HL-60/S4 (cell line): ENCODE measurements around the gene DNLZ.

Experiments used
- in situ Hi-C: fragments of 300-500 bp; cut with MboI; formaldehyde crosslinking; loops from 2 replicates; pipeline ENCODE4 v1.14.3; 2022; ENCODE audit warnings: low sequenced_read_pairs

The DNLZ gene

DNA sequence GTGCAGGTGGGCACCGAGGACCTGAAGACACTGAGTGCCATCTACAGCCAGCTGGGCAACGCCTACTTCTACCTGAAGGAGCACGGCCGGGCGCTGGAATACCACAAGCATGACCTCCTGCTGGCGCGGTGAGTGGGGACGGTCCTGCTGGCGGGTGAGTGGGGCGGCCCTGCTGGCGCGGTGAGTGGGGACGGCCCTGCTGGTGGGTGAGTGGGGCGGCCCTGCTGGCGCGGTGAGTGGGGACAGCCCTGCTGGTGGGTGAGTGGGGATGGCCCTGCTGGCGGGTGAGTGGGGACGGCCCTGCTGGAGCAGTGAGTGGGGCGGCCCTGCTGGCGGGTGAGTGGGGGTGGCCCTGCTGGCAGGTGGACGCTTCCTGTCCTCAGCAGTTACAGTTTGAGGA lies 29.0 kb downstream of the DNLZ start:
- in situ Hi-C loops: loop anchor here (25.0 kb wide), 1 partner anchor 303 kb away; no protein-coding TSS in a partner anchor

DNA sequence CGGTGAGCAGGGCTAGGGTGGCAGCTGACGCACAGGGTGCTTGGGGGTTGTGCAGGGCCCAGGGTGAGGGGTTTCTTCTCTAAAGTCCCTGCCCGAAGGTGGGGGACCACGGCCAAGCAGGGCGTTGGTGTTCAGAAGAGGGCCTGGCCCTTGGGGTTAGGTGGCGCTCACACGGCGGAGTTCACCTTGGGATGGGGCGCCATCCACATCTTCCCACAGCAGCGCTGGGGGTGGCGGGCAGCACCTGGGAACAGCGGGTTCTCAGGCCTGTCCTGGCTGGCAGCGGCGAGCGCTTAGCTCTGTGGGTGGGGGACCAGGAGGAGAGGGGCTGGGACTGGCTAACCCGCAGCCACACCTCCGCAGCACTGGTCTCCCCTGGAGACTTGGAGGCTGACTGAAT lies 30.1 kb downstream of the DNLZ start:
- in situ Hi-C loops: loop anchor here (25.0 kb wide), 1 partner anchor 304 kb away; no protein-coding TSS in a partner anchor

DNA sequence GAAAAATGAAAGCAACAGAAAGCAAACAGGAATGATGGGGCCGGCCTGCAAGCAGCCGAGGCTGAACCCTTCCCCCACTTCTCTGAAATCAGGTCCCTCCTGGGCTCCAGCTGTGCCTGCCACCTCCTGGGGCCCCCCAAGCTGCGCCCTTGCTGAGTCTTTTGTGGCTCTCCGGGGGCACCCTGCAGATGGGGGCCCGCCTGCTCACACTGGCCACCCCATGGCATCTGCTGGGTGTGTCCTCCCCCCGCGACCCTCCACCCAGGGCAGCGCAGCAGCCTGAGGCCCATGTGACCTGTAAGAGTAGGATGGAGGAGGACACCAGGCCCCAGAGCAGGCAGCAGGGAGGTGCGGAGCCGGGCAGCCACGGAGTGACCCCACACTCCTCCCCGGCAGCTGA lies 30.5 kb downstream of the DNLZ start:
- in situ Hi-C loops: loop anchor here (25.0 kb wide), 1 partner anchor 304 kb away; no protein-coding TSS in a partner anchor

DNA sequence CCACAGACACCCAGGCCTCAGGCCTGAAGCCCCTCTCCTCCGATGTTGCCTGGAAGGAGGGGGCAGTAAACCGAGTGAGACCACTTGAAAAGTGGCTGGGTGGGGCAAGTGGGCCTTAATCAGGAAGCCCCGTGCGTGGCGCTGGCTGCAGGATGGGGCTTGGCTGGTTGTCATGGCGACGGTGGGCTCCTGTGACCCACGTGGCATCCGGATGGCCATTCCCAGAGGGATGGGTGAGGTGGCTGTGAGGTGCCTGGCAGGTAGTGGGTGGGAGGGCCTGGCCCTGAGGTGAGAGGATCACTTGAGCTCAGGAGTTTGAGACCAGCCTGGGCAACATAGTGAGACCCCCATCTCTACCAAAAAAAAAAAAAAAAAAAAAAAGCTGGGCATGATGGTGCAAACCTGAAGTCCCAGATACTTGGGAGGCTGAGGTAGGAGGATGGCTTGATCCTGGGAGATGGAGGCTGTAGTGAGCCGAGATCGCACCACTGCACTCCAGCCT lies 31.0 kb downstream of the DNLZ start:
- in situ Hi-C loops: loop anchor here (25.0 kb wide), 1 partner anchor 305 kb away; no protein-coding TSS in a partner anchor

DNA sequence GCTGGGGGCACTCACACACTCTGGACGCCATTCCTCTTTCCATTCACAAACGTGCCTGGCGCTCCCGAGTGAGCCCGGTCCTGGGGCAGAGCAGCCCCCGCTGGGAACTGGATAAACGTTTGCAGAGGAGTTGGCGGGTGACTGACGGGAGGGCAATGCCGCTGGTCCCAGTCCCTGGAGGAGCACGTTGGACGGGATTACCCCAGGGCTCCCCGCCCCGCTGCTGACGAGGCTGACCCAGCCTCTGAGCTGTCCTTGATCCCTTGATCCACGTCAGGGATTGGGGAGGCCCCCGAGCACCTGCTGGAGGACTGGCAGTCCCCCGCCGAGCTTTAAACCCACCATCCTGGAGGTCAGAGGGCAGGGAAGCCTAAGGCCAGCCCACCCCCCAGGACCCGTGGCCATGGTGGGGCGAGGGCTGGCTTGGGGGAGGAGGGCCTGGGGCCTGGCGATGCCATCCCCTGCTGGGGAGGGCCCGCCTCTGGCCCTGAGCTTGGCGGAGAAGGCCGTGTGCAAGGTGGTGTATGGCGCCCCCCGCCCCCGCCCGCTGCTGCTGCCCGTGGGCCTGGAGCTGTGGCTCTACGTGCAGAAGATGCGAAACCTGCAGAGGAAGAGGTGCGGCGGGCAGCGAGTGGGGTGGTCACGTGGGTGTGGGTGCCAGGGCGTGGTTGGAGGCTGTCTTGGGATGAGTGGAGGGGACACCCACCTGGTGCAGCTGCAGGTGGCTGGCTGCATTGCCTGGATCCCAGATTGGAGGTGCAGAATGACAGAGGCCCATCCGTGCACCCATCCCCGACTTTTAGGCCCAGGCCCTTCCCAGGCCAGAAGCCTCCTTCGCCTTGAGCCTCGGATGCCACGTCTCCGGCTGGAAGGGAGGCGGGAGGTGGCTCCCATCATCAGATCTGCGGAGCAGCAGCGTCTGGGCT lies 31.7 kb downstream of the DNLZ start:
- in situ Hi-C loops: loop anchor here (25.0 kb wide), 1 partner anchor 305 kb away; no protein-coding TSS in a partner anchor

DNA sequence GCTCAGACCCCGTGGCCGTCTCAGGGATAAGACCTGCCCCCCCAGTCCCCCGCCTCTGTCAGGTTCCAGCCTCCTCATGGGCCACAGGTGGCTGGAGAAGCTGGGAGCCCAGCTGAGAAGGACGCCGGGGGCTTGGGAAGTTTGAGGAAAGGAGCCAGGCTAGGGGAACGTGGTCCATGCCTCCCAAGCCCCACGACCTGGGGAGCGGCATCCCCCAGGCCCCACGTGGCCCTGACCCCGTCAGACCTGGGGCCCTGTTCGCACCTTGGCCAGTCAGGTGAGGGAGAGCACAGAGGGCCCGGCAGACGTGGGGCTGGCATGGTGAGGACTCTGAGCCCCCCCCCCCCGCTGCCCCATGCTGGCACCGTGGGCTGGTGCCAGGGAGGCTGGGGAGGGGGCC lies 32.5 kb downstream of the DNLZ start:
- in situ Hi-C loops: loop anchor here (25.0 kb wide), 1 partner anchor 306 kb away; no protein-coding TSS in a partner anchor

DNA sequence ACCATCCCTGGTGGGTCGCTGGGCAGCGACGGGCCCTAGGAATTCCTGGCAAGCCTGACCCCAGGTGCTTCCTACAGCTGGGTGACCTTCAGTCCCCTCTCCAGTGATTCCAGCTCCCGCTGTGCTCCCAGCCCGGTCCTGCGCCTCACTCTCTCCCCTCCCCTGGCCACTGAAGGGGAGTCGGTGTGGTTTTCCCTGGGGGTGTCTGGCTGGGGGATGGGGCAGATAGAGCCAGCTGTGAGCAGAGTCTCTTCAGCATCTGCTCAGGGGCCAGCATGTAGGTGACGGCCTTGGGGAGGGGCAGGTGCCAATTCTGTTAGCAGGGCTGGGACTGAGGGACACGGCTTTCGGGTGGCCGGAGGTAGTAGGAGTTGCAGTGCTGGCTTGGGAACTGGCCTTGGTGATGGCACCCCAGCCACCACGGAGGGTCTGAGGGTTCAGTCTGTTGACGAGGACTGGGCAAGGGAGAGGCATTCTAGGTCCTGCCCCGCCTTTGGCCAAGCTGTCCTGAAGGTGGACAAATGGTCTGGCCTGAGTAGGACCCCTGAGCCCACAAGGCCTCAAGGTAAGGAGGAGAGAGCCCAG lies 33.0 kb downstream of the DNLZ start:
- in situ Hi-C loops: loop anchor here (25.0 kb wide), 1 partner anchor 307 kb away; no protein-coding TSS in a partner anchor

DNA sequence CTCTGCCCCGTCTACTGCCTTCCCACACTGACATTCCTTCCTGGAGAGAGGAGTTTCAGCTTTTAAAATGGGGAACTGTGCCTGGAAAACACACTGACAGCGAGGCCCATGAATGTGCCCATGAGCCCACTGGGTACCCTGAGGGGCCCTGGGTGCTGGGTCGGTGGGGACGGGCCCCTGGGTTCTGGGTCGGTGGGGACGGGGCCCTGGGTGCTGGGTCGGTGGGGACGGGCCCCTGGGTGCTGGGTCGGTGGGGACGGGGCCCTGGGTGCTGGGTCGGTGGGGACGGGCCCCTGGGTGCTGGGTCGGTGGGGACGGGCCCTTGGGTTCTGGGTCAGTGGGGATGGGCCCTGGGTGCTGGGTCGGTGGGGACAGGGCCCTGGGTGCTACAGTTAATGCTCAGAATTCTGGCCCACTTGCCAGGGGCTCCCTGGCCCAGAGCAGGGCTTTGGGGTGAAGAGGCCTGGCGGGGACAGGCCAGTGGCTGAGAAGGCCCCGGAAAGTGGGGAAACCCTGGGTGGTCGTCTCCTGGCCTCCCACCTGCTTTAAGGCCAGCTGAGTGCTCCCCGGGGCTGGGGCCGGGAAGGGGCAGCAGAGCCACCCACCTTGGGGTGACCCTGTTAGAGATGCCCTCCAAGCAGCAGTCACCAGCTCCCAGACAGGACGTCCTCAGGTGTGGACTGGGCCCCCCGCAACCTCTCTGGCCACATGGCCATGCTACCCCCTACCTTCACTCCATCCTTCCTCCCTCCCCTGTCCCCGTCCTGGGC lies 33.7 kb downstream of the DNLZ start:
- in situ Hi-C loops: loop anchor here (25.0 kb wide), 1 partner anchor 307 kb away; no protein-coding TSS in a partner anchor

DNA sequence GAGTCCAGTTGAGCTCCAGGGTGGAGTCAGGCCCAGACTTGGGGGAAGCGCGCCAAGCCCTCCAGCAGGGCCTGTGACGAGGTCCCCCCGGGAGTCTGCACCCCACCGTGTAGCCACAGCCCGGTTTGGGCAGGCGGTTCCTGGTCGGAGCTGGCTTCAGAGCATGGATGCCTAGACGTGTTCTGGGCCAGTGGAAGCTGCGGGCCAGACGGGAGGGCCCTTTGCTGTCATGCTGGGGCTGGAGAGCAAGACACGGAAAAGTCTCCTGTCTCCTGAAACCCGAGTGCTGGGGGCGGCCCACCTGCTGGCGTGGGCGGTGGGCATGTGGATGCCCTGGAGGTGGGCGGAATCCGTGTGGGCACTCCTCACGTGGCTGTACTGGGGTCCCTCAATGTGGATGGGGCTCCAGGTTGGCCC lies 34.3 kb downstream of the DNLZ start:
- in situ Hi-C loops: loop anchor here (25.0 kb wide), 1 partner anchor 308 kb away; no protein-coding TSS in a partner anchor

DNA sequence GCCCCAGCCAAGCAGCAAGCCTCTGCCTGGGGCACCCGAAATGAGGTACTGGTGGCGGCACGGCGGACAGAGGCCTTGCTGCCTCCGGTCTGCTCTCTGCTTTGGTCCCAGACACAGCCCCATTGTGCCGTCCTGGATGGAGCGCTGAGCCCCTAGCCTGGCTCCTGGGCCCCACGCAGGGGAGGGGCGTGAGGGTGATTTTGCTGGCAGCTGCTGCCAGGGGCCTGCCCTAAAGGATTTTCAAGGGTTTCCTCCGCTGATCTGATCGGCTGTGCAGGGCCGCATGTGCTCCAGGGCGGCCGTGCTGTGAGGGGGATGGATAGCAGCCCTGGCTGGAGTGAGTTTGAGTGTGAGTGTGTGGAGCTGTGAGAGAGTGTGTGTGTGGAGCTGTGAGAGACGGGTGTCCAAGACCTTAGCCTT lies 34.9 kb downstream of the DNLZ start:
- in situ Hi-C loops: loop anchor here (25.0 kb wide), 1 partner anchor 309 kb away; no protein-coding TSS in a partner anchor

DNA sequence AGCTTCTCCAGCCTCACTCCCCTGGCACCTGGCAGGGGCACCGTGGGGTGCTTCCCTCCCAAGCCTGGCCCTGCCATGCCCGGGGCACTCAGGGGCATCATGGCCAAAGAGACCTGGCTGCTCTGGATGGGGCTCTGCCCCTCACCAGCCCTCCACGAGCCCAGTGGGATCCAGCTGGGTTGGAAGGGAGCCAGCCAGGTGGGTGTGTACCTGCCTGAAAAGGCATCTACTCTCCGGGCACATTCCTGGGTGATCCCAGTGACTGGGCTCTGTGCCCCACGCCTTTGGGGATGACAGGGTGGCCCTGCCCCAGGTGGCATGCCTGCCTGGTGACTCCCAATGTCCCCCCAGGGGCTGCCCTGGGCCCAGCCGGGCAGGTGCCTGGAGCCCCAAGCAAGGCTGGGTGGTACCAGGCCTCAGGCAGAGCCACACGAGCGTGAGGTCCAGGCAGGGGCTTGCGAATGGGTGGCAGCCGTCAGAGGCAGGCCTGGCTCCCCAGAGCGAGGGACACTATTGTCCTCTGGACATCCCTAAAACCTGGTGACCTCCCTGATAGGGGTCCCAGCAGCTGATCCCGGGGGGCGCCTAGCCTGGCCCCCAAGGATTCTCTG lies 35.4 kb downstream of the DNLZ start:
- in situ Hi-C loops: loop anchor here (25.0 kb wide), 1 partner anchor 309 kb away; no protein-coding TSS in a partner anchor

DNA sequence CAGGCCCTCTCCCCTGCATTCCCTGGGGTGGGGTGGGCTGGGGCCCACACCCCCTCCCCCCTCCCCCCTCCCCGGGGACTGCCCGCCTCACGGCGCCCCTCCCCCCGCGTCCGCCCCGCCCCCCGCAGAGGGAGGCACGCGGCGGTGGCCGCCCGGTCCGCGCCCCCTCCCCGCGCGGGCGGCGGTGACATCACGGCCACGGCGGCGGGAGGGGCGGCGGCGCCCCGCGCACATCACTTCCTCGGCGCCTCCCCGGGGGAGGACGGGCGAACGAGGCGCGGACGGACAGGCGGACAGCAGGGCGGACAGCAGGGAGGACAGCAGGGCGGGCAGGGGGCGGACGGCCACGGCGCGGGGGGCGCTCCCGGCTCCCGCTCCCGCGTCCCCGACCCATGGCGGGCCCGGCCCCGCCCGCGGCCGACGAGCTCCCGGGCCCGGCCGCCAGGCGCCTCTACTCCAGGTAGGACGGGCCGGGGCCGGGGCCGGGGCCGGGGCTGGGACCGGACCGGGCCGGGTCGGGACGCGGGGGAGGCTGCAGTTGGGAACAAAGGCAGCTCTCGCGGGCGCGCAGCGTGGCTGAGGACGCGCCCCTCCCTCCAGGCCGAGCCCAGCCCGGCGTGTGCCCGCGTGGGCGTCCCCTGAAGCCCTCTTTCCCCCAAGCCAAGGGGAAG lies 36.1 kb downstream of the DNLZ start, which contains the start of gene GPSM1:
TSS of gene GPSM1 (plus strand) at position 236 of the 671 bp plus-strand sequence. CDS start at position 393, 157 bp downstream.
- in situ Hi-C loops: loop anchor here (25.0 kb wide), 1 partner anchor 310 kb away; no protein-coding TSS in a partner anchor

DNA sequence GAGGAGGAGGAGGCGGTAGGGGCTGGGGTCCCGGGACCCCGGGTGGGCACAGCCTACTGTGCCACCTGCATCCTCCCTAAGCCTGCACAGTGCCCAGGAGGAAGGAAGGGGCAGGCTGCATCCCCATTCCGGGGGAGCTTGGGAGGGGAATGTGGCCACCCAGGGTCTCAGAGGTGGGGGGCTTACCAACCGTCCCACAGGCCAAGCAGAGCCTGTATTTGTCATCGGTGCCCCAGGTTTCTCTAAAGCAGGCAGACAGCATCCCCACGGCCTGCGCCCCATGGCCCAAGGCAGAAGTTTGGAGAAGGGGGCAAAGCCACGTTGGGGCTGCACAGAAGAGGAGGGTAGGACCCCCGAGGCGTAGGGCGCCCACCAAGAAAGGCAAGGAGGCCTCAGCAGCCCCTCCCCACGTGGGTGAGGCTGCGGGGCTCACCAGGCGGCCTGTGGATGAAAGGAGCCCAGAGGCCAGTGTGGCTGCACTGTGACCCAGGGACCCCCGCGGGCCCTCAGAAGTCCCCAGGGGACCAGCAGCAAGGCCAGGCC lies 36.7 kb downstream of the DNLZ start:
- in situ Hi-C loops: loop anchor here (25.0 kb wide), 1 partner anchor 310 kb away; no protein-coding TSS in a partner anchor

DNA sequence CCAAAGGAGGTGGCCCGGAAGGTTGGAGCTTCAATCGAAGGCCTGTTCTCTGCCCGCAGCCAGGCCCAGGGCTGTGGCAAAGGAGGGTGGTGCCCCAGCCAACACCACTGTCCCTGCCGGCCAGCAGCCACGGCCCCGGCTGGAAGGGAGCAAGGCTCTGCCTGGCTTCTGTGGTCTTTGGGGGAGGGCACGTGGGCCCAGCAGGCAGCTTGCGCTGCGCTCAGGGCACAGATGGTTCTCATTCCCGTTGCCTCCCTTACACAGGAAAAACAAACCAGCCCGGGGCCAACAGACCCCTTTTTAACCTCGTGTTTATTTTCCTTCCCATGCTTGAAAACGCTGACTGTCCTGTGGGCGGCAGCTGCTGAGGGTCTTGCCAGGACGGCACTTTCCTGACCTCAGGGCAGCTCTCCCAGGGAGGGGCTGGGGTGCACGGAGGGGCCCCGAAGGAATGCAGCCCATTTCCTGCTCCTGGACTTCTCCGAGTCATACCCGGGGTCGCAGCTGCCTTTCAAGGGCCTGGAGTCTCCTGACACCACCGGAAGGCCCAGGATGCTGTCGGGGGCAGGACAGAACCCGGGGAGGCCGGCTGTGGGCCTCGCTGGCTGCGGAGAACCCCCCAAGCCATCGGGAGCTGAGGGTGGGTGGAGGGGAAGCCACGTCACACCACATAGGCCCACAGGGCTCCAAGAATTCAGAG lies 37.3 kb downstream of the DNLZ start:
- in situ Hi-C loops: loop anchor here (25.0 kb wide), 1 partner anchor 311 kb away; no protein-coding TSS in a partner anchor

DNA sequence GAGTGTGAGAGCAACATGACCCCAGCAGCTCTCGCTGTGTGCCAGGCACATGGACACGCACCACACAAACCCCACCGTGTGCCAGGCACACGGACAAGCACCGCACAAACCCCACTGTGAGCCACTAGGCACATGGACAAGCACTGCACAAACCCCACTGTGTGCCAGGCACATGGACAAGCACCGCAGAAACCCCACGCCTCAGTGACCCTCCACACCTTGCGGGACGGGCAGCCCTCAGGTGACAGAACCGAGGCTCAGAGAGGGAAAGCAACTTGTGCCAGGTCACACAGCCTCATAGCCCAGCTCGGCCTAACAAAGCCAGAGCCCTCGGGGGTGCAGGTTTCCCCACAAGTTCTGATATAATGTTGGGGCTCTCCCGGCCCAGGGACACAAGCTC lies 38.2 kb downstream of the DNLZ start:
- in situ Hi-C loops: loop anchor here (25.0 kb wide), 1 partner anchor 312 kb away; no protein-coding TSS in a partner anchor

DNA sequence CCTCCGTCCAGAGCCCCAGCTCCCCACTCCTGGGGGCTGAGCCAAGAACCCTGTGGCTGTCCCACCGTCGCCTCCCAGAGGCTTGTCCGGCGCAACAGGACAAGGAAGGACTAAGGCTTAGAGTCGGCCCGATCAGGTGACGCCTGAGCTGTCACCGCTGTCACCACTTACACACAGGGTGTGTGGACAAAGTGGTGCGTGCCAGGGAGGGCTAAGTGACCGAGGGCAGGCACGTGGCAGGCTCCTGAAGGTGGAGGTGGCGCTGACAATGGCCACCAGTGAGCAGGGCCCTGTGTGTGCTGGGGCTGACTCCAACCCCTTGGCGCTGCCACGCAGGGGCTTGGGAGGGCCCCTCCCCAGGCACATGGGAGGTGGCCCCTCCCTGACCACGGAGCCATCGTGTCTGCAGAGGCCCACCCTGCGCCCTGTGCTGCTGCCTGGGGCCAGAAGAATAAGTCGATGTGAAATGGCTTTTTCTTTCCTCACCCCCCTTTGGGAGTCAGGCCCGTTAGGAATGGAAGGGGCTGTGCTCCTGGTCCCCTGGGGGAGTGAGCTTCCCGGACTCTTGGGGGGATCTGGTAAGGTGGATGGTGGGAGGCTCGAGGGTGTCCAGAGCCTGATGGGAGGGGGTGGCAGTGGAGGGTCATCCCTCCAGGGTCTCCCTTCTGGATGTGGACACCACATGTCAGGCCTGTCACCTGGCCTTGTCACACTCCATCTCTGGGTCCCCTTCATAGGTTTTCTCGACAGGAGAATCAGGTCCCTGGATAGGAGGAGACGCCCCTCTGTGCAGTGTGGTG lies 38.8 kb downstream of the DNLZ start:
- in situ Hi-C loops: loop anchor here (25.0 kb wide), 1 partner anchor 313 kb away; no protein-coding TSS in a partner anchor

DNA sequence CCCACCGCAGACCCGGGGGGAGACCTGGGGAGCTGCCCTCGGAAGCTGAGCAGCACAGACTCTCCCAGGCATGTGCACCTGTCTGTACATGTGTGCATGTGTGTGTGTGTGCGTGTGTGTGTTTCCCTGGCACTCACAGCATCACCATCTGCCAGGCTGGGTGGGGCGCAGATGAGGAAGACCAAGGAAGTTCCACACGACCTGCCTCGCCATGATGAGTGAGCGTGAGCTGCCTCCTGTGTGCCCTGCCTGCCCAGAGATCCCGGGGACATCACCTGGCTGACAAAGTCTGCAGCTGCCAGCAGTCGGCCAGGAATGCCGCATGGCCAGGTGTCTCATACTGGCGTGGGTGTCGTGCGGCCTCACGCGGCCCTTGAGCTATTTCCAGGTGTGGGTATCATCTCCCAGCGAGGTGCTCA lies 40.2 kb downstream of the DNLZ start:
- in situ Hi-C loops: no loop called here
